Measurements from ENCODE around the gene AVP. TPM values are rescaled to one million over a fixed set of nuclear protein-coding genes. Genes with fewer than 3 reads are reported as not detected.

Gene AVP
- total and polyA plus RNA-seq, 2 of the 13 experiments (the other 11 are each of a cell fraction or from before 2014, with no cell fraction given) = 0.12 TPM; not detected in 1

DNA sequence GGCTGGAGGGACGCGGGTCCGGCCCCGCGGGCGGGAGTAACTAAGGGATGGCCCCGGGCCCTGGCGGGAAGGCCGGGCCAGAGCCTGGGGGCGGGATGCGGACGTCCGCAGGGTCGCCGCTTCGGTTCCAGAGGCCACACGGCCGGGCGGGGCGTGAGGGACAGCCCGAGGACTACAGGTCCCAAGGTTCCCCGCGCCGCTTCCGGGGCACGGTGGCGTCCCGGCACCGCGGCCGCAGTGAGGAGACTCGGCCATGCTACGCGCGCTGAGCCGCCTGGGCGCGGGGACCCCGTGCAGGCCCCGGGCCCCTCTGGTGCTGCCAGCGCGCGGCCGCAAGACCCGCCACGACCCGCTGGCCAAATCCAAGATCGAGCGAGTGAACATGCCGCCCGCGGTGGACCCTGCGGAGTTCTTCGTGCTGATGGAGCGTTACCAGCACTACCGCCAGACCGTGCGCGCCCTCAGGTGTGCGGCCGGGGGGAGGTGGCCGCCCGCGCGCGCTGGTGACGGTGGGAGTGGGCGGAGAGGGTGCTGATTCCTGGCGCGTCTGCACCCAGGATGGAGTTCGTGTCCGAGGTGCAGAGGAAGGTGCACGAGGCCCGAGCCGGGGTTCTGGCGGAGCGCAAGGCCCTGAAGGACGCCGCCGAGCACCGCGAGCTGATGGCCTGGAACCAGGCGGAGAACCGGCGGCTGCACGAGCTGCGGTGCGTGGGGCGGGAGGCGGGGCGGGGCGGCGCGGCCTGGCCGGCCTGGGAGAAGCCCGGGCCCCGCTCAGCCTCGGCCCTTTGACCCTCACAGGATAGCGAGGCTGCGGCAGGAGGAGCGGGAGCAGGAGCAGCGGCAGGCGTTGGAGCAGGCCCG, 38.5 kb downstream of the AVP start, which contains the start of gene MRPS26 (continued):
- peak; percentile 83 for TF ChIP-seq SRY (CRISPR knock-in tag; IDR thresholded peaks at IDR 0.05)
- TF ChIP-seq, protein P1, sequence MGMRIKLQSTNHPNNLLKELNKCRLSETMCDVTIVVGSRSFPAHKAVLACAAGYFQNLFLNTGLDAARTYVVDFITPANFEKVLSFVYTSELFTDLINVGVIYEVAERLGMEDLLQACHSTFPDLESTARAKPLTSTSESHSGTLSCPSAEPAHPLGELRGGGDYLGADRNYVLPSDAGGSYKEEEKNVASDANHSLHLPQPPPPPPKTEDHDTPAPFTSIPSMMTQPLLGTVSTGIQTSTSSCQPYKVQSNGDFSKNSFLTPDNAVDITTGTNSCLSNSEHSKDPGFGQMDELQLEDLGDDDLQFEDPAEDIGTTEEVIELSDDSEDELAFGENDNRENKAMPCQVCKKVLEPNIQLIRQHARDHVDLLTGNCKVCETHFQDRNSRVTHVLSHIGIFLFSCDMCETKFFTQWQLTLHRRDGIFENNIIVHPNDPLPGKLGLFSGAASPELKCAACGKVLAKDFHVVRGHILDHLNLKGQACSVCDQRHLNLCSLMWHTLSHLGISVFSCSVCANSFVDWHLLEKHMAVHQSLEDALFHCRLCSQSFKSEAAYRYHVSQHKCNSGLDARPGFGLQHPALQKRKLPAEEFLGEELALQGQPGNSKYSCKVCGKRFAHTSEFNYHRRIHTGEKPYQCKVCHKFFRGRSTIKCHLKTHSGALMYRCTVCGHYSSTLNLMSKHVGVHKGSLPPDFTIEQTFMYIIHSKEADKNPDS (CRISPR knock-in tag; IDR thresholded peaks at IDR 0.05) = no peak; the same call in 1 of the 2 replicates
- TF ChIP-seq ZNF652 (CRISPR knock-in tag; IDR thresholded peaks at IDR 0.05; ENCODE audit: borderline replicate concordance, low read depth) = no peak; the same call in 1 of the 2 replicates
- TF ChIP-seq, protein P2, sequence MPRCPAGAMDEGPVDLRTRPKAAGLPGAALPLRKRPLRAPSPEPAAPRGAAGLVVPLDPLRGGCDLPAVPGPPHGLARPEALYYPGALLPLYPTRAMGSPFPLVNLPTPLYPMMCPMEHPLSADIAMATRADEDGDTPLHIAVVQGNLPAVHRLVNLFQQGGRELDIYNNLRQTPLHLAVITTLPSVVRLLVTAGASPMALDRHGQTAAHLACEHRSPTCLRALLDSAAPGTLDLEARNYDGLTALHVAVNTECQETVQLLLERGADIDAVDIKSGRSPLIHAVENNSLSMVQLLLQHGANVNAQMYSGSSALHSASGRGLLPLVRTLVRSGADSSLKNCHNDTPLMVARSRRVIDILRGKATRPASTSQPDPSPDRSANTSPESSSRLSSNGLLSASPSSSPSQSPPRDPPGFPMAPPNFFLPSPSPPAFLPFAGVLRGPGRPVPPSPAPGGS (CRISPR knock-in tag; IDR thresholded peaks at IDR 0.05) = peak; percentile 94; the same call in 1 of the 2 replicates
- peak; percentile 82; the same call in 1 of the 2 replicates for TF ChIP-seq ZNF383 (CRISPR knock-in tag; IDR thresholded peaks at IDR 0.05; ENCODE audit: borderline replicate concordance)
- TF ChIP-seq ZKSCAN8 (CRISPR knock-in tag; IDR thresholded peaks at IDR 0.05; ENCODE audit: borderline replicate concordance) = 0 out of 2 replicates have a peak, but pooled peaks have one; percentile 59
- TF ChIP-seq TOE1 (CRISPR knock-in tag; IDR thresholded peaks at IDR 0.05) = peak; percentile 90; the same call in 1 of the 2 replicates
- TF ChIP-seq RNF2 (conservative IDR thresholded peaks at IDR 0.05; ENCODE audit: low read depth) = peak; percentile 58; the same call in 1 of the 2 replicates
- TF ChIP-seq, protein P3, sequence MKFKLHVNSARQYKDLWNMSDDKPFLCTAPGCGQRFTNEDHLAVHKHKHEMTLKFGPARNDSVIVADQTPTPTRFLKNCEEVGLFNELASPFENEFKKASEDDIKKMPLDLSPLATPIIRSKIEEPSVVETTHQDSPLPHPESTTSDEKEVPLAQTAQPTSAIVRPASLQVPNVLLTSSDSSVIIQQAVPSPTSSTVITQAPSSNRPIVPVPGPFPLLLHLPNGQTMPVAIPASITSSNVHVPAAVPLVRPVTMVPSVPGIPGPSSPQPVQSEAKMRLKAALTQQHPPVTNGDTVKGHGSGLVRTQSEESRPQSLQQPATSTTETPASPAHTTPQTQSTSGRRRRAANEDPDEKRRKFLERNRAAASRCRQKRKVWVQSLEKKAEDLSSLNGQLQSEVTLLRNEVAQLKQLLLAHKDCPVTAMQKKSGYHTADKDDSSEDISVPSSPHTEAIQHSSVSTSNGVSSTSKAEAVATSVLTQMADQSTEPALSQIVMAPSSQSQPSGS (CRISPR knock-in tag; IDR thresholded peaks at IDR 0.05) = no peak
- TF ChIP-seq, protein P4, sequence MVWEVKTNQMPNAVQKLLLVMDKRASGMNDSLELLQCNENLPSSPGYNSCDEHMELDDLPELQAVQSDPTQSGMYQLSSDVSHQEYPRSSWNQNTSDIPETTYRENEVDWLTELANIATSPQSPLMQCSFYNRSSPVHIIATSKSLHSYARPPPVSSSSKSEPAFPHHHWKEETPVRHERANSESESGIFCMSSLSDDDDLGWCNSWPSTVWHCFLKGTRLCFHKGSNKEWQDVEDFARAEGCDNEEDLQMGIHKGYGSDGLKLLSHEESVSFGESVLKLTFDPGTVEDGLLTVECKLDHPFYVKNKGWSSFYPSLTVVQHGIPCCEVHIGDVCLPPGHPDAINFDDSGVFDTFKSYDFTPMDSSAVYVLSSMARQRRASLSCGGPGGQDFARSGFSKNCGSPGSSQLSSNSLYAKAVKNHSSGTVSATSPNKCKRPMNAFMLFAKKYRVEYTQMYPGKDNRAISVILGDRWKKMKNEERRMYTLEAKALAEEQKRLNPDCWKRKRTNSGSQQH (CRISPR knock-in tag; IDR thresholded peaks at IDR 0.05; ENCODE audit: low read depth) = peak; percentile 88
- TF ChIP-seq CHCHD3 (CRISPR knock-in tag; IDR thresholded peaks at IDR 0.05) = no peak
- TF ChIP-seq, protein P5, sequence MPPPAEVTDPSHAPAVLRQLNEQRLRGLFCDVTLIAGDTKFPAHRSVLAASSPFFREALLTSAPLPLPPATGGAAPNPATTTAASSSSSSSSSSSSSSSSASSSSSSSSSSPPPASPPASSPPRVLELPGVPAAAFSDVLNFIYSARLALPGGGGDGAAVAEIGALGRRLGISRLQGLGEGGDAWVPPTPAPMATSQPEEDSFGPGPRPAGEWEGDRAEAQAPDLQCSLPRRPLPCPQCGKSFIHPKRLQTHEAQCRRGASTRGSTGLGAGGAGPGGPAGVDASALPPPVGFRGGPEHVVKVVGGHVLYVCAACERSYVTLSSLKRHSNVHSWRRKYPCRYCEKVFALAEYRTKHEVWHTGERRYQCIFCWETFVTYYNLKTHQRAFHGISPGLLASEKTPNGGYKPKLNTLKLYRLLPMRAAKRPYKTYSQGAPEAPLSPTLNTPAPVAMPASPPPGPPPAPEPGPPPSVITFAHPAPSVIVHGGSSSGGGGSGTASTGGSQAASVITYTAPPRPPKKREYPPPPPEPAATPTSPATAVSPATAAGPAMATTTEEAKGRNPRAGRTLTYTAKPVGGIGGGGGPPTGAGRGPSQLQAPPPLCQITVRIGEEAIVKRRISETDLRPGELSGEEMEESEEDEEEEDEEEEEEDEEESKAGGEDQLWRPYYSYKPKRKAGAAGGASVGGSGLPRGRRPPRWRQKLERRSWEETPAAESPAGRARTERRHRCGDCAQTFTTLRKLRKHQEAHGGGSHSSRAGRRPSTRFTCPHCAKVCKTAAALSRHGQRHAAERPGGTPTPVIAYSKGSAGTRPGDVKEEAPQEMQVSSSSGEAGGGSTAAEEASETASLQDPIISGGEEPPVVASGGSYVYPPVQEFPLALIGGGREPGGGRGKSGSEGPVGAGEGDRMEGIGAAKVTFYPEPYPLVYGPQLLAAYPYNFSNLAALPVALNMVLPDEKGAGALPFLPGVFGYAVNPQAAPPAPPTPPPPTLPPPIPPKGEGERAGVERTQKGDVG (CRISPR knock-in tag; IDR thresholded peaks at IDR 0.05; ENCODE audit: borderline replicate concordance) = peak; percentile 78; the same call in 1 of the 2 replicates
- TF ChIP-seq KDM6A (CRISPR knock-in tag; IDR thresholded peaks at IDR 0.05; ENCODE audit: low read depth) = no peak; the same call in 1 of the 2 replicates
- no peak for TF ChIP-seq FOXK1 (CRISPR knock-in tag; IDR thresholded peaks at IDR 0.05; ENCODE audit: borderline replicate concordance, low read depth)
- TF ChIP-seq, protein P6, sequence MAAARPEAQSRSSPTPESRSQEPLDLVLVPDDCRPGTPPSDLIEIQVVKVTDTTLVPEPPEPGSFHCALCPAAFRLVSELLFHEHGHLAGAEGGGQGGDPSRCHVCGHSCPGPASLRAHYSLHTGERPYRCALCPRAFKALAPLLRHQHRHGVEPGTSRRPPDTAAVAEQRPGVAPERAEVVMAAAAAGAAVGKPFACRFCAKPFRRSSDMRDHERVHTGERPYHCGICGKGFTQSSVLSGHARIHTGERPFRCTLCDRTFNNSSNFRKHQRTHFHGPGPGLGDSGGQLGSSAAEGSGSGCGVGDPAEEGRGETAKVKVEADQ (CRISPR knock-in tag; IDR thresholded peaks at IDR 0.05; ENCODE audit: borderline replicate concordance) = peak; percentile 95

Measured in HepG2 (cell line).